Thyroid gland (tissue), 4 donors: ENCODE results near the gene PCDHGC5. TPM values are rescaled to one million over a fixed set of nuclear protein-coding genes. Genes with fewer than 3 reads are reported as not detected.
A peak's percentile ranks its signal among the peaks of the same experiment; 100 is the strongest.

Experiments used
- DNase-seq, 2 donors: peaks; one replicate each; pipeline ENCODE4 v3.0.0-alpha.2; 2019
- H3K27ac ChIP-seq, 3 donors: fragments of 200-600 bp; sonication (generic); 1 replicate in 2 of 3; 2 replicates in 1 of 3; pipeline ENCODE4 v1.5.1; 2016 to 2019; ENCODE audit warnings: mild to moderate bottlenecking in 1 of 3, moderate library complexity in 1 of 3
- H3K27me3 ChIP-seq: fragments of 200-600 bp; sonication (generic); one replicate; pipeline ENCODE4 v1.5.1; 2019
- H3K36me3 ChIP-seq, 2 donors: fragments of 200-600 bp; sonication (generic); one replicate each; pipeline ENCODE4 v1.5.1; 2016 to 2019
- H3K4me1 ChIP-seq, 2 donors: fragments of 200-600 bp; sonication (generic); one replicate each; pipeline ENCODE4 v1.5.1; 2017 to 2019
- H3K4me3 ChIP-seq, 3 donors: fragments of 200-600 bp; sonication (generic); replicated peaks in 1 of 3; 1 replicate in 2 of 3; 2 replicates in 1 of 3; pipeline ENCODE4 v1.5.1; 2016; ENCODE audit warnings: mild to moderate bottlenecking in 1 of 3
- H3K9me3 ChIP-seq: fragments of 200-600 bp; sonication (generic); one replicate; pipeline ENCODE4 v1.5.1; 2017
- POLR2A ChIP-seq, 2 donors: fragments of 450-650 bp; IDR thresholded peaks; one replicate each; pipeline ENCODE4 v1.6.1; 2017; ENCODE audit warnings: antibody characterized with exemption in 2 of 2, mild to moderate bottlenecking in 2 of 2, moderate library complexity in 1 of 2
- WGBS, 2 donors: methylation state at CpG; one replicate each; pipeline ENCODE4 v1.1.5; 2017; 5-methylcytosine and 5-hydroxymethylcytosine counted together
- intact Hi-C: fragments of 100-400 bp; cut with DNase I; formaldehyde crosslinking; loops from one replicate; pipeline ENCODE4 v1.15.1; 2023
- total RNA-seq, 4 donors: library from RNA; depleted of rRNA; stranded (reverse); fragments of >200 nt; gene quantifications; one replicate each; pipeline ENCODE4 v1.2.3, GENCODE V29; 2016
- TF ChIP-seq, protein P1 (sequence below), 6 experiments: fragments of 200-600 bp in 3 of 6; fragments of 450-650 bp in 3 of 6; sonication (generic) in 3 of 6; IDR thresholded peaks; one replicate each; pipeline ENCODE4 v1.5.1; 2016 to 2019; ENCODE audit warnings: antibody characterized with exemption in 6 of 6, mild to moderate bottlenecking in 2 of 6, inconsistent platforms in 1 of 6, moderate library complexity in 1 of 6

Gene PCDHGC5
- total RNA-seq, 4 donors from 2014 or later = 1.8 to 3.4 (median 2.1) TPM

DNA sequence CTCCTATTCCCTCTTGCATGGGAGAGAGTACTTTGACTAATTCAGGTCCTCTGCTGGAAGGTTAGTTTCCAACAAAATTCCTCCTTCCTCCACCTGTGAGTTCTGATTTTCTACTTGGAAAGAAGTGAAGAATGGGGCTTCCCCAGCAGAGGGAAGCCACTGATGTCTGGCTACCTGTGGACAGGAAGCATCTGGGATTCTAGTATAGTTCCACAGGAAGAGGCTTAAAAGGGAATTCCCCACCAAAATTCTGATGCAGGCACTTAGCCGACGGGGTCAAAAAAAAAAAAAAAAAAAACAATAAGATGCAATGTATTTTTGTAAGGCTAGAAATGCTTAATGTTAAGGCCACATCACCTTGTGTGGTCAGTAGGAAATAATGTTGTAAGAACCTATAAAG is 33.4 kb downstream of the PCDHGC5 start:
- intact Hi-C loops = no loop called here
- Histone ChIP-seq H3K4me1 (peaks cover 5 to 24% of the 10 kb centered on the region in 2 donors), H3K36me3 (peaks cover 9 to 17% of the 10 kb centered on the region in 2 donors), H3K9me3 (no peaks in the 10 kb centered on the region), H3K27ac (peak overlapping the region in 1 of 3 donors; percentile 38), H3K4me3 (no peak overlapping the region), H3K27me3 (no peaks in the 10 kb centered on the region)
- WGBS, 2 donors = 62% methylated on average over 2 of the region's 2 CpGs
- no peak for TF ChIP-seq POLR2A (IDR thresholded peaks at IDR 0.05)
- TF ChIP-seq, protein P1, sequence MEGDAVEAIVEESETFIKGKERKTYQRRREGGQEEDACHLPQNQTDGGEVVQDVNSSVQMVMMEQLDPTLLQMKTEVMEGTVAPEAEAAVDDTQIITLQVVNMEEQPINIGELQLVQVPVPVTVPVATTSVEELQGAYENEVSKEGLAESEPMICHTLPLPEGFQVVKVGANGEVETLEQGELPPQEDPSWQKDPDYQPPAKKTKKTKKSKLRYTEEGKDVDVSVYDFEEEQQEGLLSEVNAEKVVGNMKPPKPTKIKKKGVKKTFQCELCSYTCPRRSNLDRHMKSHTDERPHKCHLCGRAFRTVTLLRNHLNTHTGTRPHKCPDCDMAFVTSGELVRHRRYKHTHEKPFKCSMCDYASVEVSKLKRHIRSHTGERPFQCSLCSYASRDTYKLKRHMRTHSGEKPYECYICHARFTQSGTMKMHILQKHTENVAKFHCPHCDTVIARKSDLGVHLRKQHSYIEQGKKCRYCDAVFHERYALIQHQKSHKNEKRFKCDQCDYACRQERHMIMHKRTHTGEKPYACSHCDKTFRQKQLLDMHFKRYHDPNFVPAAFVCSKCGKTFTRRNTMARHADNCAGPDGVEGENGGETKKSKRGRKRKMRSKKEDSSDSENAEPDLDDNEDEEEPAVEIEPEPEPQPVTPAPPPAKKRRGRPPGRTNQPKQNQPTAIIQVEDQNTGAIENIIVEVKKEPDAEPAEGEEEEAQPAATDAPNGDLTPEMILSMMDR (IDR thresholded peaks at IDR 0.05) = no peak
- no peak for DNase-seq

DNA sequence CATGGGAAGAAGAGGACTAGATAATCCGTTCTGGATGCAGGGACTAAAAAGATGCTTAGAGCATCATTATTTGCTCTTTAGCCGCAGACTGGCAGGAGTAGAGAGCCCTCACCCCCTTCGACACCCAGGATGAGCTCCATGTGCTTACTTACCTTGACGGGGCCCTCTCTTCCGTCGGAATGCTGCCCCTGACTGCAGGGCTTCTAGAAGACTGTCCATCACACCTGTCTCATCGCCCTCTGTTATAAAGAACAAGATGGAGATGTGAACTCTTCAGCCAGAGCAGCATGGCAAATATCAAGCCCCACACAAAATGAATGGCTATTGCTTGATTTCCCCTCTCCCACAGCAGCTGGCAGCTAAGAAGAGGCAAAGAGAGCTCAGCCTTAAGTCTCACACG is 35.1 kb downstream of the PCDHGC5 start:
- H3K4me3 ChIP-seq = no peak overlapping the region
- DNase-seq = no peak
- no peaks in the 10 kb centered on the region for H3K27me3 ChIP-seq
- intact Hi-C loops = no loop called here
- H3K36me3 ChIP-seq = peaks cover 9 to 19% of the 10 kb centered on the region in 2 donors
- H3K9me3 ChIP-seq = no peaks in the 10 kb centered on the region
- 82 to 87% methylated on average over 8 of the region's 8 CpGs for WGBS, 2 donors
- TF ChIP-seq, protein P1 (IDR thresholded peaks at IDR 0.05) = no peak
- TF ChIP-seq POLR2A (IDR thresholded peaks at IDR 0.05) = no peak
- no peak overlapping the region for H3K27ac ChIP-seq
- H3K4me1 ChIP-seq = peaks cover 5 to 37% of the 10 kb centered on the region in 2 donors

DNA sequence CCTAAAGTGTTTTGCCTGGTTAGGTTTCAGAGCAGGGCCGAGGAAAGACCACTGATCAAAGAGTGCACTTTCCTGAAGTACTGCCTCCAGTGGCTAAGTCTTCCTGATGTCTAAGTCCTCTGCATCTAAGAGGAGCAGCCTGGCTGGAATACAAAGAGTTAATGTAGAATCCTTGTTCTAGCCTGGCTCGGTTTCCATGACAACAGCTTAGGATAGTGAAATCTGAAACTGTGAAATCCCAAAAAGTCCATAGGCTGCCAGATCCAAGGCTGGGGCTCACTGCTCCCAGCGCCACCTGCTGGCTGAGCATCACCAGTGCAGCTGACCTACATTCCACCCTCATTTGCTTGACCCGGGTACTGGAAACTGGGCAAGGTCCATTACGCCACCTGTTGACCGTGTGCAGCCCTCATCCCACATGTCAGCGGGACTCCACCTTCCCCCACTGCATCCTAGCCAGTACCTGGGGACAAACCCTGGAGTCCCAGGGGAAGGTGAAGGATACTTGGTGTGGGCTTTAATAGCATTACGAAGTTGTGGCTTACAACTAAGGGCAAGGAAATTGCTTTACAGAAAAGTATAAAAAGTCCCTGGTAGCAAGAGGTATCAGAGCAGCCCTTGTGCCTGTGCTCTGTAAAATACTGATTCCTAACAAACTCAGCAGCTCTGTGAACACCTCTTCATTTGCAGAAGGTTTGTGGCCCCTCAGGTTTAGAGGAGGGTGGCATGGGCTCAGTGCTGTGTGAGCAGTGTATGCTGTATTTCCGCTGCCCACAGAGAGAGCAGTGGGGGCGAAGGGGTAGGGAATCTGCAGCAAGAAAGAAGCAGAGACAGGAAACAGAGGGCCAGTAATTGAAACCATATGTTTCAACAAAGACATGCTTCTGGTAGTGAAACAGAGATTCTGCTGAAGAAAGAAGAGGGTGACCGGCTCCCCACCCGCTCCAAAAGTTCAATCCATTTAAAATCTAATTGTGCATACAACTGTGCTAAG is 36.0 kb downstream of the PCDHGC5 start:
- DNase-seq = peak; percentile 85 to 86
- peak overlapping the region in 2 of 3 donors; percentile 15 to 38 for H3K27ac ChIP-seq
- 43 to 50% methylated on average over 10 to 12 of the region's 12 CpGs for WGBS, 2 donors
- peaks cover 9 to 19% of the 10 kb centered on the region in 2 donors for H3K36me3 ChIP-seq
- H3K9me3 ChIP-seq = no peaks in the 10 kb centered on the region
- TF ChIP-seq POLR2A (IDR thresholded peaks at IDR 0.05) = peak in 1 of 2 donors; percentile 5
- TF ChIP-seq, protein P1 (IDR thresholded peaks at IDR 0.05) = peak; percentile 97 to 99 (median 99)
- intact Hi-C loops = no loop called here
- H3K27me3 ChIP-seq = no peaks in the 10 kb centered on the region
- no peak overlapping the region for H3K4me3 ChIP-seq
- peaks cover 5 to 46% of the 10 kb centered on the region in 2 donors for H3K4me1 ChIP-seq

- intact Hi-C loops = no loop called here
- Histone ChIP-seq H3K36me3 (peaks cover 9 to 19% of the 10 kb centered on the region in 2 donors), H3K4me3 (no peak overlapping the region), H3K9me3 (no peaks in the 10 kb centered on the region), H3K27ac (no peak overlapping the region), H3K4me1 (peaks cover 5 to 43% of the 10 kb centered on the region in 2 donors), H3K27me3 (no peaks in the 10 kb centered on the region)
- no peak for DNase-seq
- 82 to 91% methylated on average over 7 of the region's 7 CpGs for WGBS, 2 donors
- no peak for TF ChIP-seq POLR2A (IDR thresholded peaks at IDR 0.05)
- TF ChIP-seq, protein P1 (IDR thresholded peaks at IDR 0.05) = no peak
Measured at GRCh38 chr5:141525653-141526052, 36.8 kb downstream of the PCDHGC5 start.

GRCh38 chr5:141527426-141527825 is 38.5 kb downstream of the PCDHGC5 start:
- WGBS, 2 donors = 69 to 75% methylated on average over 1 of the region's 1 CpG
- no peak overlapping the region for H3K4me3 ChIP-seq
- no peaks in the 10 kb centered on the region for H3K9me3 ChIP-seq
- no peak overlapping the region for H3K27ac ChIP-seq
- no peaks in the 10 kb centered on the region for H3K27me3 ChIP-seq
- no peak for TF ChIP-seq POLR2A (IDR thresholded peaks at IDR 0.05)
- peaks cover 5 to 33% of the 10 kb centered on the region in 2 donors for H3K4me1 ChIP-seq
- H3K36me3 ChIP-seq = peaks cover 9 to 19% of the 10 kb centered on the region in 2 donors
- intact Hi-C loops = no loop called here
- DNase-seq = no peak
